ENCODE measurements around the gene LRRC45. TPM values are rescaled to one million over a fixed set of nuclear protein-coding genes. Genes with fewer than 3 reads are reported as not detected.

Gene LRRC45
- total RNA-seq, 2 experiments from 2014 or later: 41.2 to 52.0 TPM

GRCh38 chr17:82043507-82043906, 20.4 kb downstream of the LRRC45 start:
- H3K79me2 ChIP-seq (ENCODE audit: insufficient read depth, low read depth, low read length): no peaks in the 10 kb centered on the region
- POLR2A ChIA-PET: no interaction called here
- no peaks in the 10 kb centered on the region for H4K20me1 ChIP-seq (ENCODE audit: insufficient read depth, low read length)
- no peak overlapping the region for H3K27ac ChIP-seq (ENCODE audit: low read depth, low read length, poor library complexity, severe bottlenecking)
- H3K4me3 ChIP-seq (ENCODE audit: low read depth, low read length, poor library complexity, severe bottlenecking): no peak overlapping the region
- peaks cover 6% of the 10 kb centered on the region for H3K4me1 ChIP-seq (ENCODE audit: insufficient read depth, low read length, poor library complexity, severe bottlenecking)
- intact Hi-C loops (cut with micrococcal nuclease; ENCODE audit: unreplicated experiment): no loop called here
- TF ChIP-seq EZH2phosphoT487 (IDR thresholded peaks at IDR 0.05; ENCODE audit: borderline replicate concordance, low read depth, low read length): no peak
- TF ChIP-seq, protein P1, sequence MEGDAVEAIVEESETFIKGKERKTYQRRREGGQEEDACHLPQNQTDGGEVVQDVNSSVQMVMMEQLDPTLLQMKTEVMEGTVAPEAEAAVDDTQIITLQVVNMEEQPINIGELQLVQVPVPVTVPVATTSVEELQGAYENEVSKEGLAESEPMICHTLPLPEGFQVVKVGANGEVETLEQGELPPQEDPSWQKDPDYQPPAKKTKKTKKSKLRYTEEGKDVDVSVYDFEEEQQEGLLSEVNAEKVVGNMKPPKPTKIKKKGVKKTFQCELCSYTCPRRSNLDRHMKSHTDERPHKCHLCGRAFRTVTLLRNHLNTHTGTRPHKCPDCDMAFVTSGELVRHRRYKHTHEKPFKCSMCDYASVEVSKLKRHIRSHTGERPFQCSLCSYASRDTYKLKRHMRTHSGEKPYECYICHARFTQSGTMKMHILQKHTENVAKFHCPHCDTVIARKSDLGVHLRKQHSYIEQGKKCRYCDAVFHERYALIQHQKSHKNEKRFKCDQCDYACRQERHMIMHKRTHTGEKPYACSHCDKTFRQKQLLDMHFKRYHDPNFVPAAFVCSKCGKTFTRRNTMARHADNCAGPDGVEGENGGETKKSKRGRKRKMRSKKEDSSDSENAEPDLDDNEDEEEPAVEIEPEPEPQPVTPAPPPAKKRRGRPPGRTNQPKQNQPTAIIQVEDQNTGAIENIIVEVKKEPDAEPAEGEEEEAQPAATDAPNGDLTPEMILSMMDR (conservative IDR thresholded peaks at IDR 0.05; ENCODE audit: low read length): no peak
- H3K4me2 ChIP-seq (ENCODE audit: low read length): no peak overlapping the region
- H3K36me3 ChIP-seq (ENCODE audit: insufficient read depth, low read length): no peaks in the 10 kb centered on the region
- H3K9me3 ChIP-seq (ENCODE audit: low read length): no peaks in the 10 kb centered on the region
- no peaks in the 10 kb centered on the region for H3K9me2 ChIP-seq (ENCODE audit: insufficient read depth, low read length)
- H2AFZ ChIP-seq (ENCODE audit: low read length): no peak overlapping the region
- no TSS peak for BruUV-seq (replicated peaks)
- CTCF ChIA-PET (ENCODE audit: unreplicated experiment): no interaction called here
- DNase-seq (ENCODE audit: low spot score): no peak

GRCh38 chr17:82045936-82046484, 22.9 kb downstream of the LRRC45 start:
- intact Hi-C loops (cut with micrococcal nuclease; ENCODE audit: unreplicated experiment): no loop called here

DNA sequence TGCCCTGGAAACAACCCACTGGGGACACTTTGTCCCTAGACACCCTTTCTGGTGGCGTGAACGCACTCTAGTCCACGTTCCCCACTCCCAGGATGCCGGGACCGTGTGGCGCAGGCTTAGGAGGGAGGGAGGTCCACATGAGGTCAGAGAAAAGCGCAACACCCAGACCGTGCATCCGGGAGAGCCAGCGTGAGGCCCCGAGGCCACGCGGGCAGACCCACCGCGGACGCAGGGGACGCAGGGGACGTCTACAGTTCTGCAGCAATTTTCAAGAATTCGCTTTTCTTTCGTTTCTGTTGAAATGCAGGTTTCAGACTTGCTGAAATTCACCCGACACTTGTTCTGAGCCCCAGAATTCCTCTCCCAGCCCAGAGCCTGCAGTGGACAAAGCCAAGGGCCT, 23.8 kb downstream of the LRRC45 start:
- H3K36me3 ChIP-seq (ENCODE audit: insufficient read depth, low read length): no peaks in the 10 kb centered on the region
- no peak for DNase-seq (ENCODE audit: low spot score)
- H3K79me2 ChIP-seq (ENCODE audit: insufficient read depth, low read depth, low read length): no peaks in the 10 kb centered on the region
- H3K27ac ChIP-seq (ENCODE audit: low read depth, low read length, poor library complexity, severe bottlenecking): no peak overlapping the region
- no peak overlapping the region for H2AFZ ChIP-seq (ENCODE audit: low read length)
- intact Hi-C loops (cut with micrococcal nuclease; ENCODE audit: unreplicated experiment): no loop called here
- no peaks in the 10 kb centered on the region for H3K9me2 ChIP-seq (ENCODE audit: insufficient read depth, low read length)
- H3K9me3 ChIP-seq (ENCODE audit: low read length): no peaks in the 10 kb centered on the region
- TF ChIP-seq, protein P1 (conservative IDR thresholded peaks at IDR 0.05; ENCODE audit: low read length): no peak
- TF ChIP-seq EZH2phosphoT487 (IDR thresholded peaks at IDR 0.05; ENCODE audit: borderline replicate concordance, low read depth, low read length): no peak
- H3K4me2 ChIP-seq (ENCODE audit: low read length): no peak overlapping the region
- CTCF ChIA-PET (ENCODE audit: unreplicated experiment): no interaction called here
- H4K20me1 ChIP-seq (ENCODE audit: insufficient read depth, low read length): no peaks in the 10 kb centered on the region
- peaks cover 11% of the 10 kb centered on the region for H3K4me1 ChIP-seq (ENCODE audit: insufficient read depth, low read length, poor library complexity, severe bottlenecking)
- H3K4me3 ChIP-seq (ENCODE audit: low read depth, low read length, poor library complexity, severe bottlenecking): no peak overlapping the region
- no TSS peak for BruUV-seq (replicated peaks)
- POLR2A ChIA-PET: interaction anchor here (1.5 kb wide), 1 partner anchor 10 kb away, joined by 4 read pairs; the partner anchor contains the start of gene DCXR

More at GRCh38 chr17:82045936-82046484, 22.9 kb downstream of the LRRC45 start:
- Histone ChIP-seq H3K4me2 (ENCODE audit: low read length) (no peak overlapping the region), H3K9me3 (ENCODE audit: low read length) (no peaks in the 10 kb centered on the region), H3K79me2 (ENCODE audit: insufficient read depth, low read depth, low read length) (no peaks in the 10 kb centered on the region), H2AFZ (ENCODE audit: low read length) (no peak overlapping the region), H4K20me1 (ENCODE audit: insufficient read depth, low read length) (no peaks in the 10 kb centered on the region), H3K4me3 (ENCODE audit: low read depth, low read length, poor library complexity, severe bottlenecking) (no peak overlapping the region), H3K4me1 (ENCODE audit: insufficient read depth, low read length, poor library complexity, severe bottlenecking) (peaks cover 10% of the 10 kb centered on the region), H3K27ac (ENCODE audit: low read depth, low read length, poor library complexity, severe bottlenecking) (no peak overlapping the region), H3K36me3 (ENCODE audit: insufficient read depth, low read length) (no peaks in the 10 kb centered on the region), H3K9me2 (ENCODE audit: insufficient read depth, low read length) (no peaks in the 10 kb centered on the region)
- no peak for DNase-seq (ENCODE audit: low spot score)
- TF ChIP-seq, protein P1 (conservative IDR thresholded peaks at IDR 0.05; ENCODE audit: low read length): no peak
- TF ChIP-seq EZH2phosphoT487 (IDR thresholded peaks at IDR 0.05; ENCODE audit: borderline replicate concordance, low read depth, low read length): no peak
- POLR2A ChIA-PET: no interaction called here
- BruUV-seq (replicated peaks): no TSS peak
- CTCF ChIA-PET (ENCODE audit: unreplicated experiment): no interaction called here
